ENCODE measurements around the gene CAPZA2. TPM values are rescaled to one million over a fixed set of nuclear protein-coding genes. Genes with fewer than 3 reads are reported as not detected.
"Not testable (repeated sequence)": the region's sequence is repeated elsewhere in the genome, so short reads cannot be mapped to it uniquely, and the experiment has no call there.

Gene CAPZA2
- total and polyA plus RNA-seq, 11 donors: 37.4 to 483 (median 324) TPM

- intact Hi-C loops (cut with DNase I): no loop called here
- TF ChIP-seq POLR2A (IDR thresholded peaks at IDR 0.05) (no peak), CTCF (IDR thresholded peaks at IDR 0.05) (no peak)
- peak overlapping the region in 11 of 12 donors; percentile 6 to 100 (median 99) for H3K27ac ChIP-seq
- H3K4me3 ChIP-seq: peak overlapping the region in 9 of 12 donors; percentile 2 to 97 (median 91)
- DNase-seq (no peak), ATAC-seq (no peak)
- H3K9me3 ChIP-seq: no peaks in the 10 kb centered on the region
- H3K4me1 ChIP-seq: peaks cover 5 to 48% (median 34%) of the 10 kb centered on the region in 12 donors
- H3K27me3 ChIP-seq: no peaks in the 10 kb centered on the region
- H3K36me3 ChIP-seq: peaks cover 0 to 3% (median 0%) of the 10 kb centered on the region in 9 donors
Measured at GRCh38 chr7:116955340-116955739, 93.0 kb downstream of the CAPZA2 start.

- WGBS, 4 donors: 41 to 47% (median 44%) methylated on average over 4 of the region's 4 CpGs
- ATAC-seq: peak in 1 of 4 donors; percentile 6
- intact Hi-C loops (cut with DNase I): no loop called here
- H3K4me1 ChIP-seq: peaks cover 5 to 48% (median 34%) of the 10 kb centered on the region in 12 donors
- no peaks in the 10 kb centered on the region for H3K9me3 ChIP-seq
- peaks cover 0 to 3% (median 0%) of the 10 kb centered on the region in 9 donors for H3K36me3 ChIP-seq
- TF ChIP-seq CTCF (IDR thresholded peaks at IDR 0.05): no peak
- no peak for TF ChIP-seq POLR2A (IDR thresholded peaks at IDR 0.05)
- peak in 1 of 5 donors; percentile 22 for DNase-seq
- no peaks in the 10 kb centered on the region for H3K27me3 ChIP-seq
- peak overlapping the region; percentile 17 to 100 (median 64) for H3K27ac ChIP-seq
- peak overlapping the region in 3 of 12 donors; percentile 85 to 94 (median 89) for H3K4me3 ChIP-seq
Measured at GRCh38 chr7:116955801-116956476, 93.6 kb downstream of the CAPZA2 start.

GRCh38 chr7:116956477-116956804 is 94.1 kb downstream of the CAPZA2 start:
- 67 to 86% (median 82%) methylated on average over 2 of the region's 2 CpGs for WGBS, 4 donors

GRCh38 chr7:116957874-116958273 is 95.5 kb downstream of the CAPZA2 start:
- TF ChIP-seq CTCF (IDR thresholded peaks at IDR 0.05): no peak
- TF ChIP-seq POLR2A (IDR thresholded peaks at IDR 0.05): no peak
- H3K4me3 ChIP-seq: no peak overlapping the region
- WGBS, 4 donors: 79 to 98% (median 89%) methylated on average over 2 of the region's 2 CpGs
- no peak overlapping the region for H3K27ac ChIP-seq
- no peak for DNase-seq
- no peak for ATAC-seq
- no peaks in the 10 kb centered on the region for H3K9me3 ChIP-seq
- H3K36me3 ChIP-seq: peaks cover 0 to 3% (median 0%) of the 10 kb centered on the region in 9 donors
- H3K27me3 ChIP-seq: no peaks in the 10 kb centered on the region
- H3K4me1 ChIP-seq: peaks cover 5 to 39% (median 23%) of the 10 kb centered on the region in 12 donors
- intact Hi-C loops (cut with DNase I): no loop called here

More at GRCh38 chr7:116956477-116956804, 94.1 kb downstream of the CAPZA2 start:
- Histone ChIP-seq H3K4me1 (peaks cover 5 to 48% (median 34%) of the 10 kb centered on the region in 12 donors), H3K4me3 (no peak overlapping the region), H3K27me3 (no peaks in the 10 kb centered on the region), H3K9me3 (no peaks in the 10 kb centered on the region), H3K36me3 (peaks cover 0 to 3% (median 0%) of the 10 kb centered on the region in 9 donors), H3K27ac (peak overlapping the region; percentile 17 to 100 (median 64))
- intact Hi-C loops (cut with DNase I): no loop called here
- no peak for ATAC-seq
- DNase-seq: no peak
- no peak for TF ChIP-seq CTCF (IDR thresholded peaks at IDR 0.05)

GRCh38 chr7:116961966-116962673 is 99.7 kb downstream of the CAPZA2 start:
- H3K27ac ChIP-seq; H3K27me3 ChIP-seq; H3K9me3 ChIP-seq; H3K36me3 ChIP-seq; ATAC-seq; DNase-seq; H3K4me3 ChIP-seq; intact Hi-C loops (cut with DNase I): not testable (repeated sequence)
- peaks cover 0 to 30% (median 0%) of the 10 kb centered on the region in 12 donors for H3K4me1 ChIP-seq
- 90 to 92% (median 91%) methylated on average over 4 of the region's 4 CpGs for WGBS, 4 donors

Measured in heart left ventricle (tissue), 16 donors.